MCF 10A (cell line): Measurements from ENCODE around the gene SH2D1A. TPM values are rescaled to one million over a fixed set of nuclear protein-coding genes. Genes with fewer than 3 reads are reported as not detected.

ENCODE experiments used
- BruUV-seq: library from RNA; stranded (reverse); fragments of 400-500 nt; replicated peaks from 2 replicates; lab custom pipeline; 2021; lab: Mats Ljungman, UMichigan
- CTCF ChIA-PET: fragments of 300-600 bp; sonication (Branson Sonifier 250); formaldehyde crosslinking; extraction: SDS; loops from one replicate; lab custom pipeline; 2021; ENCODE audit warnings: antibody characterized with exemption, inconsistent platforms; lab: Yijun Ruan, JAX
- POLR2A ChIA-PET: fragments of 300-600, 350-650 bp; sonication (Branson Sonifier 250); formaldehyde crosslinking; extraction: SDS; loops from one replicate; lab custom pipeline; 2020; ENCODE audit warnings: antibody characterized with exemption, inconsistent platforms; lab: Yijun Ruan, JAX
- DNase-seq: peaks from one replicate; pipeline ENCODE4 v3.0.0-alpha.2; 2018; ENCODE audit not compliant: unreplicated experiment
- H3K27ac Mint-ChIP-seq: one replicate; pipeline ENCODE4 v1.8.0; 2022; ENCODE audit warnings: mild to moderate bottlenecking, low read depth, mixed read lengths; ENCODE audit not compliant: unreplicated experiment
- H3K27me3 Mint-ChIP-seq: one replicate; pipeline ENCODE4 v1.8.0; 2022; ENCODE audit warnings: mixed read lengths; ENCODE audit not compliant: insufficient read depth, unreplicated experiment
- H3K36me3 Mint-ChIP-seq: one replicate; pipeline ENCODE4 v1.8.0; 2022; ENCODE audit warnings: mild to moderate bottlenecking, moderate library complexity, mixed read lengths; ENCODE audit not compliant: insufficient read depth, unreplicated experiment
- H3K4me1 Mint-ChIP-seq: one replicate; pipeline ENCODE4 v1.8.0; 2022; ENCODE audit warnings: mixed read lengths; ENCODE audit not compliant: insufficient read depth, unreplicated experiment
- H3K4me3 Mint-ChIP-seq: one replicate; pipeline ENCODE4 v1.8.0; 2022; ENCODE audit warnings: mild to moderate bottlenecking, moderate library complexity, mixed read lengths; ENCODE audit not compliant: unreplicated experiment
- H3K9me3 Mint-ChIP-seq: one replicate; pipeline ENCODE4 v1.8.0; 2022; ENCODE audit warnings: mixed read lengths; ENCODE audit not compliant: unreplicated experiment
- intact Hi-C: fragments of 100-400 bp; cut with micrococcal nuclease; formaldehyde crosslinking; loops from 2 replicates; pipeline ENCODE4 v1.14.1; 2022
- total RNA-seq: library from RNA; stranded (reverse); gene quantifications from 2 replicates; pipeline ENCODE4 v1.2.3, GENCODE V29; 2022
- TF ChIP-seq, protein P1 (sequence below): fragments of 200-600 bp; IDR thresholded peaks from one replicate; pipeline ENCODE4 v1.8.0; 2022; ENCODE audit warnings: antibody characterized with exemption, mild to moderate bottlenecking; ENCODE audit not compliant: unreplicated experiment

The SH2D1A gene
- total RNA-seq, 1 experiment from 2014 or later = not detected

DNA sequence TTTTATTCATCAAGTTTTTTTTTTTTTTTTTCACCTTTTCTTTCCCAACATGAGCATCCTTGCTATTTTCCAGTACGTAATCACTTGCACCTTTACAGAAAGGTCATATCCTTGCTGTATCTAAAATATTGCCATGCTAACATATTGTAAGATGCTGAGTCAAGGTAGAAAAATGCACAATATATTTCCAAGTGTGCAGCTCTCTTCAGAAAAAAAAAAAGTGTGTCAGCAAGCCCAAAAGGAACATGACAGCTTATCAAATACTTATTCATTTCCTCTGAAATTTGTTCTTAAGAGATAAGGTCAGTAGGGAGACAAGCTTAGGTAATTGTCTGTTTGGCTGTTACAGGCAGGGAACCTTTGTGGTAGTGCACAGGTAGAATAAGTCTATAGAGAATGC lies 27.0 kb downstream of the SH2D1A start:
- ChIA-PET POLR2A (no interaction called here), CTCF (interaction anchor here (0.6 to 1.4 kb wide), 3 partner anchors 10 to 48 kb away, joined by 3 to 4 read pairs (median 4); no protein-coding TSS in a partner anchor)

DNA sequence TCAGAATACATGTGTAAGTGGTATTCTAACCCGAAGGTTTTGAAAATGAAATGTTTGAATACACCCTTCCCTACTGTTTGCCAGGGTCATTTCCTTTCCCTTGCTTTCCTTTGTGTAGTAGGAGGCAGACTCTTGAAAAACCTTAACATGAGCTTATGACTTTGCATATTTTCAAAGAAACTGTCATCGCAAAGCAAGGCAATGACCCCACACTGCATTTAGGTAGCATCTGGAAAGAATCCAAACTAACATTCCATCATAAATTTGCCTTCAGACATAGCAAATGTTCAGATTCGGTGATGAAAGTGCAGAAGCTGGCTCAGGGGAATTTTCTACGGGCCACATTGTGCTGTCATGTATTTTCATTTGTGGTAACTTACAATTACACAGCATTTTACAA lies 32.3 kb downstream of the SH2D1A start:
- no peaks in the 10 kb centered on the region for H3K4me1 Mint-ChIP-seq
- no peak for DNase-seq
- peaks cover 10% of the 10 kb centered on the region for H3K27me3 Mint-ChIP-seq
- TF ChIP-seq, protein P1, sequence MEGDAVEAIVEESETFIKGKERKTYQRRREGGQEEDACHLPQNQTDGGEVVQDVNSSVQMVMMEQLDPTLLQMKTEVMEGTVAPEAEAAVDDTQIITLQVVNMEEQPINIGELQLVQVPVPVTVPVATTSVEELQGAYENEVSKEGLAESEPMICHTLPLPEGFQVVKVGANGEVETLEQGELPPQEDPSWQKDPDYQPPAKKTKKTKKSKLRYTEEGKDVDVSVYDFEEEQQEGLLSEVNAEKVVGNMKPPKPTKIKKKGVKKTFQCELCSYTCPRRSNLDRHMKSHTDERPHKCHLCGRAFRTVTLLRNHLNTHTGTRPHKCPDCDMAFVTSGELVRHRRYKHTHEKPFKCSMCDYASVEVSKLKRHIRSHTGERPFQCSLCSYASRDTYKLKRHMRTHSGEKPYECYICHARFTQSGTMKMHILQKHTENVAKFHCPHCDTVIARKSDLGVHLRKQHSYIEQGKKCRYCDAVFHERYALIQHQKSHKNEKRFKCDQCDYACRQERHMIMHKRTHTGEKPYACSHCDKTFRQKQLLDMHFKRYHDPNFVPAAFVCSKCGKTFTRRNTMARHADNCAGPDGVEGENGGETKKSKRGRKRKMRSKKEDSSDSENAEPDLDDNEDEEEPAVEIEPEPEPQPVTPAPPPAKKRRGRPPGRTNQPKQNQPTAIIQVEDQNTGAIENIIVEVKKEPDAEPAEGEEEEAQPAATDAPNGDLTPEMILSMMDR = no peak
- no peak overlapping the region for H3K27ac Mint-ChIP-seq
- ChIA-PET POLR2A (no interaction called here), CTCF (interaction anchor here (1.3 to 1.6 kb wide), 2 partner anchors 9 to 29 kb away, joined by 4 to 5 read pairs; no protein-coding TSS in a partner anchor)
- BruUV-seq = no TSS peak
- intact Hi-C loops = no loop called here
- H3K9me3 Mint-ChIP-seq = no peaks in the 10 kb centered on the region
- H3K36me3 Mint-ChIP-seq = no peaks in the 10 kb centered on the region
- no peak overlapping the region for H3K4me3 Mint-ChIP-seq

More for the DNA sequence above, 27.0 kb downstream of the SH2D1A start:
- H3K9me3 Mint-ChIP-seq = no peaks in the 10 kb centered on the region
- no TSS peak for BruUV-seq
- no peak overlapping the region for H3K27ac Mint-ChIP-seq
- no peaks in the 10 kb centered on the region for H3K36me3 Mint-ChIP-seq
- no peak for DNase-seq
- no peak overlapping the region for H3K4me3 Mint-ChIP-seq
- TF ChIP-seq, protein P1 = no peak
- H3K27me3 Mint-ChIP-seq = peaks cover 11% of the 10 kb centered on the region
- intact Hi-C loops = no loop called here
- H3K4me1 Mint-ChIP-seq = no peaks in the 10 kb centered on the region

DNA sequence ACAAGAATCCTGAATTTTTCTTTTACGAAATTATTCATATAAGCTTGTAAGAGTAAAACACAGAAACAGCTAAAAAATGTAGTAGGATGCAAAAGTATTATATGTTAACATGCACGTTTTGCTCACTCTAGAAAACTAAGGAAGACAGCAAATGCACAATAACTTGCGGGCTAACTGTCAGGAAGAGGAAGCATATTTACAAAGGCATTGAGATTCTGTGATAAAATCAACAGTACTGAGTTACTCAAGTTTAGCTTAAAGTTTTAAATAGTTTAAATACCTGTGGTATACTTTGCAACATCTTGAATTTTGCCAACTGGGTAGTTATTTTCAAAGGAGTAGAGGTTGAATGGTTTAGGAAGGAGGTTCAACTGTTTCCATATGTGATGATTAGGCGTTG lies 37.0 kb downstream of the SH2D1A start:
- ChIA-PET POLR2A (interaction anchor here (0.6 kb wide), 1 partner anchor 167 kb away, joined by 3 read pairs; no protein-coding TSS in a partner anchor), CTCF (interaction anchor here (0.6 to 1.5 kb wide), 5 partner anchors 10 to 746 kb away, joined by 3 to 5 read pairs (median 3); no protein-coding TSS in a partner anchor)
- no peak for DNase-seq
- no TSS peak for BruUV-seq
- H3K4me1 Mint-ChIP-seq = no peaks in the 10 kb centered on the region
- intact Hi-C loops = no loop called here
- no peak overlapping the region for H3K4me3 Mint-ChIP-seq
- H3K27me3 Mint-ChIP-seq = peaks cover 24% of the 10 kb centered on the region
- no peak overlapping the region for H3K27ac Mint-ChIP-seq
- no peaks in the 10 kb centered on the region for H3K9me3 Mint-ChIP-seq
- TF ChIP-seq, protein P1 = no peak
- H3K36me3 Mint-ChIP-seq = no peaks in the 10 kb centered on the region

DNA sequence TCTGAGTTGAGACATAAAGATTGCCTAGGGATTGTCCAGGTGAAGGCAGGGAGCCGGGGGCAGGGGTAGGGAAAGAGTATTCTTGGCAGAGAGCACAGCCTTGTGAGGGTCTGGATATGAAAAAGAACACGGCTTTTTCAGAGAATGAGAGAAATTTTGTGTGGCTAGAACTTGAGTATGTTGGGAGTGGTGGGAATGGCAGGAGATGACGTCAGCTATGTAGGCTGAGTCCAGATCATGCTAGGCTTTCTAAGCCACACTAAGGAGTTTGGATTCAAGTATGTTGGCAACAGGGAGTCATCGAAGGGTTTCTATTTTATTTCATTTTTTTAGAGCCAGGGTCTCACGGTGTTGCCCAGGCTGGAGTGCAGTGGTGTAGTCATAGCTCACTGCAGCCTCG lies 40.0 kb downstream of the SH2D1A start:
- no peaks in the 10 kb centered on the region for H3K4me1 Mint-ChIP-seq
- no peaks in the 10 kb centered on the region for H3K36me3 Mint-ChIP-seq
- ChIA-PET CTCF (interaction anchor here (0.6 to 3.4 kb wide), 4 partner anchors 36 to 745 kb away, joined by 3 to 16 read pairs (median 4); no protein-coding TSS in a partner anchor), POLR2A (no interaction called here)
- intact Hi-C loops = loop anchor here (5.0 kb wide), 1 partner anchor 174 kb away; no protein-coding TSS in a partner anchor
- no peaks in the 10 kb centered on the region for H3K9me3 Mint-ChIP-seq
- TF ChIP-seq, protein P1 = no peak
- no peak overlapping the region for H3K27ac Mint-ChIP-seq
- DNase-seq = no peak
- no peak overlapping the region for H3K4me3 Mint-ChIP-seq
- no TSS peak for BruUV-seq
- peaks cover 14% of the 10 kb centered on the region for H3K27me3 Mint-ChIP-seq
